Measurements from ENCODE around the gene XRN2. TPM values are rescaled to one million over a fixed set of nuclear protein-coding genes. Genes with fewer than 3 reads are reported as not detected.

XRN2 gene
- total and polyA plus RNA-seq, 2 donors from 2014 or later, result 22.6 to 60.9 TPM

GRCh38 chr20:21278829-21279228 is 24.3 kb upstream of the XRN2 start:
- intact Hi-C loops (cut with DNase I), result no loop called here
- no peak overlapping the region for H3K9ac ChIP-seq (ENCODE audit: low read length in 3 of 3)
- H3K27ac ChIP-seq (ENCODE audit: low read depth in 2 of 2, low read length in 2 of 2), result no peak overlapping the region
- no peaks in the 10 kb centered on the region for H3K9me3 ChIP-seq (ENCODE audit: control insufficient read depth in 2 of 3, insufficient read depth in 1 of 3, low read length in 3 of 3)
- no peaks in the 10 kb centered on the region for H3K27me3 ChIP-seq (ENCODE audit: control insufficient read depth, insufficient read depth, low read length)
- H3K4me3 ChIP-seq (ENCODE audit: low read length in 3 of 3), result no peak overlapping the region
- H3K4me1 ChIP-seq (ENCODE audit: control insufficient read depth in 2 of 3, insufficient read depth in 2 of 3, low read depth in 1 of 3, low read length in 3 of 3), result no peaks in the 10 kb centered on the region
- no peak for FAIRE-seq
- DNase-seq, result no peak
- no peaks in the 10 kb centered on the region for H3K36me3 ChIP-seq (ENCODE audit: control insufficient read depth in 2 of 3, insufficient read depth in 3 of 3, low read length in 3 of 3)
- TF ChIP-seq CTCF (IDR thresholded peaks at IDR 0.05; ENCODE audit: borderline replicate concordance, extremely low read depth, insufficient read depth), result no peak

- Histone ChIP-seq H3K27me3 (ENCODE audit: control insufficient read depth, insufficient read depth, low read length) (no peaks in the 10 kb centered on the region), H3K27ac (ENCODE audit: low read depth in 2 of 2, low read length in 2 of 2) (no peak overlapping the region), H3K9me3 (ENCODE audit: control insufficient read depth in 2 of 3, insufficient read depth in 1 of 3, low read length in 3 of 3) (no peaks in the 10 kb centered on the region), H3K4me1 (ENCODE audit: control insufficient read depth in 2 of 3, insufficient read depth in 2 of 3, low read depth in 1 of 3, low read length in 3 of 3) (no peaks in the 10 kb centered on the region), H3K36me3 (ENCODE audit: control insufficient read depth in 2 of 3, insufficient read depth in 3 of 3, low read length in 3 of 3) (no peaks in the 10 kb centered on the region), H3K9ac (ENCODE audit: low read length in 3 of 3) (no peak overlapping the region), H3K4me3 (ENCODE audit: low read length in 3 of 3) (no peak overlapping the region)
- DNase-seq (no peak), FAIRE-seq (no peak)
- intact Hi-C loops (cut with DNase I), result no loop called here
- TF ChIP-seq CTCF (IDR thresholded peaks at IDR 0.05; ENCODE audit: borderline replicate concordance, extremely low read depth, insufficient read depth), result no peak
Measured at GRCh38 chr20:21279706-21280521, 23.2 kb upstream of the XRN2 start.

- no peaks in the 10 kb centered on the region for H3K9me3 ChIP-seq (ENCODE audit: control insufficient read depth in 2 of 3, insufficient read depth in 1 of 3, low read length in 3 of 3)
- no peaks in the 10 kb centered on the region for H3K27me3 ChIP-seq (ENCODE audit: control insufficient read depth, insufficient read depth, low read length)
- intact Hi-C loops (cut with DNase I), result no loop called here
- FAIRE-seq, result no peak
- H3K4me3 ChIP-seq (ENCODE audit: low read length in 3 of 3), result no peak overlapping the region
- H3K36me3 ChIP-seq (ENCODE audit: control insufficient read depth in 2 of 3, insufficient read depth in 3 of 3, low read length in 3 of 3), result no peaks in the 10 kb centered on the region
- no peak for DNase-seq
- no peaks in the 10 kb centered on the region for H3K4me1 ChIP-seq (ENCODE audit: control insufficient read depth in 2 of 3, insufficient read depth in 2 of 3, low read depth in 1 of 3, low read length in 3 of 3)
- no peak overlapping the region for H3K9ac ChIP-seq (ENCODE audit: low read length in 3 of 3)
- TF ChIP-seq CTCF (IDR thresholded peaks at IDR 0.05; ENCODE audit: borderline replicate concordance, extremely low read depth, insufficient read depth), result no peak
- H3K27ac ChIP-seq (ENCODE audit: low read depth in 2 of 2, low read length in 2 of 2), result no peak overlapping the region
Measured at GRCh38 chr20:21280522-21281016, 22.6 kb upstream of the XRN2 start.
